Measurements from ENCODE around the gene ATXN2.
"Not testable (repeated sequence)": the region's sequence is repeated elsewhere in the genome, so short reads cannot be mapped to it uniquely, and the experiment has no call there.

The ATXN2 gene

GRCh38 chr12:111598637-111599452 is at the start of gene ATXN2:
Gene ATXN2 (minus strand): TSS chr12:111599315. CDS start chr12:111599034, 281 bp downstream.
- peak in 1 of 2 donors; percentile 12 for DNase-seq (ENCODE audit: low read depth in 2 of 2)

GRCh38 chr12:111645433-111645832 is 46.3 kb upstream of the ATXN2 start:
- no peak for DNase-seq (ENCODE audit: low read depth in 2 of 2)

GRCh38 chr12:111643427-111643826 is 44.3 kb upstream of the ATXN2 start:
- DNase-seq (ENCODE audit: low read depth in 2 of 2) = no peak

GRCh38 chr12:111642681-111643426 is 43.7 kb upstream of the ATXN2 start:
- DNase-seq (ENCODE audit: low read depth in 2 of 2) = no peak

- no peak for DNase-seq (ENCODE audit: low read depth in 2 of 2)
These were observed 41.4 kb upstream of the ATXN2 start for GRCh38 chr12:111640506-111640905.

GRCh38 chr12:111638556-111638955 is 39.4 kb upstream of the ATXN2 start:
- DNase-seq (ENCODE audit: low read depth in 2 of 2) = no peak

- no peak for DNase-seq (ENCODE audit: low read depth in 2 of 2)
These were observed 37.3 kb upstream of the ATXN2 start for GRCh38 chr12:111636209-111636945.

- no peak for DNase-seq (ENCODE audit: low read depth in 2 of 2)
These were observed 36.4 kb upstream of the ATXN2 start for GRCh38 chr12:111635524-111635923.

- DNase-seq (ENCODE audit: low read depth in 2 of 2) = no peak
These were observed 29.6 kb upstream of the ATXN2 start for GRCh38 chr12:111628505-111629260.

GRCh38 chr12:111626230-111626629 is 27.1 kb upstream of the ATXN2 start:
- DNase-seq (ENCODE audit: low read depth in 2 of 2) = no peak

- no peak for DNase-seq (ENCODE audit: low read depth in 2 of 2)
These were observed 25.4 kb upstream of the ATXN2 start for GRCh38 chr12:111624540-111624939.

GRCh38 chr12:111617841-111618240 is 18.7 kb upstream of the ATXN2 start:
- DNase-seq (ENCODE audit: low read depth in 2 of 2) = not testable (repeated sequence)

GRCh38 chr12:111616177-111616623 is 17.1 kb upstream of the ATXN2 start:
- no peak for DNase-seq (ENCODE audit: low read depth in 2 of 2)

GRCh38 chr12:111607239-111607638 is 8.1 kb upstream of the ATXN2 start:
- DNase-seq (ENCODE audit: low read depth in 2 of 2) = no peak

- no peak for DNase-seq (ENCODE audit: low read depth in 2 of 2)
These were observed 7.7 kb upstream of the ATXN2 start for GRCh38 chr12:111606767-111607230.

- no peak for DNase-seq (ENCODE audit: low read depth in 2 of 2)
These were observed 7.0 kb upstream of the ATXN2 start for GRCh38 chr12:111605911-111606766.

- DNase-seq (ENCODE audit: low read depth in 2 of 2) = not testable (repeated sequence)
These were observed 3.7 kb upstream of the ATXN2 start for GRCh38 chr12:111602857-111603256.

- DNase-seq (ENCODE audit: low read depth in 2 of 2) = no peak
These were observed 3.2 kb upstream of the ATXN2 start for GRCh38 chr12:111602348-111602747.

- not testable (repeated sequence) for DNase-seq (ENCODE audit: low read depth in 2 of 2)
These were observed 1.9 kb upstream of the ATXN2 start for GRCh38 chr12:111600986-111601385.

- DNase-seq (ENCODE audit: low read depth in 2 of 2) = no peak
These were observed 1.1 kb upstream of the ATXN2 start for GRCh38 chr12:111600205-111600642.

Measured in stimulated activated CD8-positive, alpha-beta memory T cell treated with anti-CD3 and anti-CD28 coated beads, Interleukin-15, amount 100 ng/mL, for 4 hours (primary cell).